Tibial artery (tissue), 4 donors: ENCODE data around the gene TLR9.

Experiments
- DNase-seq, 2 donors: peaks; one replicate each; pipeline ENCODE4 v3.0.0-alpha.2; 2019
- H3K27ac ChIP-seq, 2 donors: fragments of 200-600 bp; sonication (generic) in 1 of 2; 1 replicate in 1 of 2; 2 replicates in 1 of 2; pipeline ENCODE4 v1.5.1; 2018 to 2019; ENCODE audit warnings: mild to moderate bottlenecking in 1 of 2
- H3K27me3 ChIP-seq, 2 donors: fragments of 200-600 bp; sonication (generic) in 1 of 2; one replicate each; pipeline versions ENCODE4 v1.5.1 to v1.6.0; 2016 to 2019
- H3K36me3 ChIP-seq, 3 donors: fragments of 200-600 bp; sonication (generic) in 2 of 3; one replicate each; pipeline ENCODE4 v1.5.1; 2016 to 2019; ENCODE audit warnings: mild to moderate bottlenecking in 2 of 3
- H3K4me1 ChIP-seq, 4 donors: fragments of 200-600 bp; sonication (generic) in 2 of 4; 1 replicate in 3 of 4; 2 replicates in 1 of 4; pipeline ENCODE4 v1.5.1; 2016 to 2019
- H3K4me3 ChIP-seq, 2 donors: fragments of 200-600 bp; sonication (generic) in 1 of 2; 1 replicate in 1 of 2; 2 replicates in 1 of 2; pipeline ENCODE4 v1.5.1; 2018 to 2019; ENCODE audit warnings: mild to moderate bottlenecking in 2 of 2
- H3K9me3 ChIP-seq, 3 donors: fragments of 200-600 bp; sonication (generic) in 1 of 3; one replicate each; pipeline ENCODE4 v1.5.1; 2016 to 2019
- CTCF ChIP-seq, 2 experiments: fragments of 200-600 bp in 1 of 2; fragments of 450-650 bp in 1 of 2; IDR thresholded peaks; one replicate each; pipeline ENCODE4 v1.5.1; 2017 to 2019; ENCODE audit warnings: antibody characterized with exemption in 2 of 2, mild to moderate bottlenecking in 1 of 2, moderate library complexity in 1 of 2
- intact Hi-C: fragments of 100-400 bp; cut with DNase I; formaldehyde crosslinking; loops from one replicate; pipeline ENCODE4 v1.15.0; 2023; ENCODE audit warnings: low total_unique reads

TLR9 gene

GRCh38 chr3:52257911-52258310 is 32.5 kb upstream of the TLR9 start:
- intact Hi-C loops, result no loop called here
- no peak overlapping the region for H3K4me3 ChIP-seq

DNA sequence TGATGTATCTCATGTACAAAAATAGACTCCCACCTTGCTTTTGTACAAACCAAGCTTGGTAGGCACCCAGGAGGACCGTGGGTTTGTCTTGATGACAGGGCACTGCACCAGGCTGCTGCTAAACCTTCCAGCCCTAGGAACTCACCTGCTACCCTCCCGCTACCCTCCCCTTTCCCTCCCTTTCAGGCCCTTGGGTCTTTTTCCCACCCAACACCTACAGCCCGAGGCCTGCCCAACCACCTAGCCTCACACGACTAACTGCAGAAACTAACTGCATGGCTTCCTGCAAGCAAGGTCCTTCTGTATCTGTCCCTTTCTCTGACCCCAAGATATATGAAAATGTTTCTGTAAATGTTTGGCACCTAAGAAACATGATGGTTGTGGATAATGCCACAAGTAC is 31.2 kb upstream of the TLR9 start:
- no peak for DNase-seq
- Histone ChIP-seq H3K4me3 (no peak overlapping the region), H3K4me1 (peaks cover 0 to 3% (median 0%) of the 10 kb centered on the region in 4 donors), H3K36me3 (peaks cover 77 to 100% (median 99%) of the 10 kb centered on the region in 3 donors), H3K27me3 (no peaks in the 10 kb centered on the region), H3K27ac (no peak overlapping the region), H3K9me3 (no peaks in the 10 kb centered on the region)
- no peak for TF ChIP-seq CTCF (IDR thresholded peaks at IDR 0.05)
- intact Hi-C loops, result no loop called here

More at GRCh38 chr3:52257911-52258310, 32.5 kb upstream of the TLR9 start:
- TF ChIP-seq CTCF (IDR thresholded peaks at IDR 0.05), result no peak
- no peaks in the 10 kb centered on the region for H3K27me3 ChIP-seq
- peaks cover 86 to 100% (median 99%) of the 10 kb centered on the region in 3 donors for H3K36me3 ChIP-seq
- no peaks in the 10 kb centered on the region for H3K9me3 ChIP-seq
- H3K27ac ChIP-seq, result no peak overlapping the region
- DNase-seq, result no peak
- peaks cover 0 to 3% (median 0%) of the 10 kb centered on the region in 4 donors for H3K4me1 ChIP-seq

DNA sequence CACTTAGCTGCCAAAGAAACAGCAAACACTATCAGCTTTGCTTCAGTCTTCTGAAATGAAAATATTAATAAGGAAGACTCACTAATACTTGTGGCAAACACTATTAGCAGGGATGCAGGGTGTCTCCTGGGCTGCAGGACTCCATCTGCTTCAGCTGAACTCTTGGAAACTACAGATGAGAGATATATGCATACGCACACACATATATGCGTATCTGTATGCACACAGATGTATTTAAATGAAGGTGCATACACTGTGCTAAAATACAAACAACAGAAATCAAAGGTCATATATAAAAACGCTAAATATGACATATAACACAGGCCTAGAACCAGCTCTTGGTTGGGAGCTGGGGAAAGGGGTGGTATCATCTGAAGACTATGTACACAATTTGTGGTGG is 30.7 kb upstream of the TLR9 start:
- H3K27me3 ChIP-seq, result no peaks in the 10 kb centered on the region
- no peak overlapping the region for H3K27ac ChIP-seq
- H3K4me3 ChIP-seq, result no peak overlapping the region
- intact Hi-C loops, result no loop called here
- peaks cover 0 to 3% (median 0%) of the 10 kb centered on the region in 4 donors for H3K4me1 ChIP-seq
- peaks cover 79 to 100% (median 99%) of the 10 kb centered on the region in 3 donors for H3K36me3 ChIP-seq
- TF ChIP-seq CTCF (IDR thresholded peaks at IDR 0.05), result no peak
- no peaks in the 10 kb centered on the region for H3K9me3 ChIP-seq
- no peak for DNase-seq

GRCh38 chr3:52254608-52255007 is 29.2 kb upstream of the TLR9 start:
- Histone ChIP-seq H3K9me3 (no peaks in the 10 kb centered on the region), H3K27ac (no peak overlapping the region), H3K36me3 (peaks cover 63 to 100% (median 98%) of the 10 kb centered on the region in 3 donors), H3K27me3 (no peaks in the 10 kb centered on the region), H3K4me1 (peaks cover 0 to 3% (median 0%) of the 10 kb centered on the region in 4 donors), H3K4me3 (no peak overlapping the region)
- no peak for TF ChIP-seq CTCF (IDR thresholded peaks at IDR 0.05)
- no peak for DNase-seq
- intact Hi-C loops, result no loop called here

DNA sequence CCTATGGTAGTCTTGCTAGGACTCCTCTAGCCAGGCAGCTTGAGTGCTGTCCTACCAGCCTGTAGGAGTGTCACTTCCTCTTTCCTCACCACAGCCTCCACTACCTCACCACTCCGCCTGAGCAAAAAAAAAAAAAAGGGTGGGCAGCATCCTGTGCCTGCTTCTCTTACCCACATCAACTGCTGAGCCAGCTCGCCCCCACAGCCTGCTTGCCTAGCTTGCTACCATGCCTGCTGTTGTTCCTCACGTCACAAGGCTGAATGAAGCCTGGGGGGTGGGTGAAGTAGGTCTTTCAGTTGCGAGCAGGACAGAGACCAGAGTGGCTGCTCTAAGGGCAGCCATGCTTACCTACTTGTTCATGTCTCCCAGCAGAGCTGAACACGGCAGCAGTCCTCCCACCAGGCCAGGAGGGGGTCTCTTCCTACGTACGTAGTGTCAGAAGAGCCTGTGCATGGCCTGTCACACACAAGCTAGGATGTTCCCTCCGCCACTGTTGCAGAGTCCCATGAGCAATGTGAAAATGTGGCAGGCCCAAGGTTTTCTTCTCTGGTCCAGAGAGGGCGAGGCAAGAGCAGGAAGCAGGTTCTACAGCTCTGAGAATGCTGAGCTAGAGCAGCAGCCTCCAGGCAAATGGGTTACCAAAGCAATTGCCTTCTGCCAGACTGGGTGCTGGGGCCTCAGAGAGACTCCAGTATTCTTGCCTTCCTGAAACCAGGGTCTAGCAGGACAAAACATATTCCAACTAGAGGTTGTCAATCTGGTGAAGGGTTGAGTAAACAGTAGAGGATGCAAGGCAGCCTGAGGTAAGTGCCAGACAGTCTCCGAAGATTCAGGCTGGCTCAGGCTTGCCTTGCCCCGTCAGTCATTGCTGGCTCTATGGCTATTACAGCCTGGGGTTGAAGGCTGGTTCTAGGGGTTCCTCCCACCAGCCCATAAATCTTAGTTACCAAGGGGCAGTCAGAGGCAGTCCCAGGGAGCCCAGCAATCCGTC is 28.2 kb upstream of the TLR9 start:
- Histone ChIP-seq H3K27me3 (no peaks in the 10 kb centered on the region), H3K4me3 (no peak overlapping the region), H3K9me3 (no peaks in the 10 kb centered on the region), H3K27ac (no peak overlapping the region), H3K4me1 (peaks cover 0 to 3% (median 0%) of the 10 kb centered on the region in 4 donors), H3K36me3 (peaks cover 53 to 100% (median 98%) of the 10 kb centered on the region in 3 donors)
- intact Hi-C loops, result no loop called here
- no peak for TF ChIP-seq CTCF (IDR thresholded peaks at IDR 0.05)
- DNase-seq, result peak; percentile 54 to 70
